ENCODE data around the gene CD81.

CD81 gene

DNA sequence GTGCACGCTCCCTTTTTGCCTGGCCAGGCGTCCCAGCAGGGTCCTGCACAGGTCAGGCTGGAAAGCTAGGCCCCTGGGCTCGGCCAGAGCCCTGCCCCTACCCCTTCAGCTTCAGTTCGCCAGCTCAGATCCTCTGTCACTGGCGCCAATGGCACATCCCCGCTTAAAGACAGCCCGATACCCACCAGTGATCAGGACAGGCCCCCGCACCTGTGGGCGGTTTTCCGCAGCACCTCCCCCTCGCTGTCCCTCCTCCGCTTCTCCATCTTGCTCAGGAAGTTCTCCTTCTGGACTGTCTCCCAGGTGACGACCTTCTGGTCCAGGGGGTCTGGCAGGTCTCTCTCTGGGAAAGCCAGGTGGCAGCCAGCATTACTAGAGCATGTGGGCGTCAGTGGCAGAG lies 29.3 kb downstream of the CD81 start:
- TF ChIP-seq, protein P1, sequence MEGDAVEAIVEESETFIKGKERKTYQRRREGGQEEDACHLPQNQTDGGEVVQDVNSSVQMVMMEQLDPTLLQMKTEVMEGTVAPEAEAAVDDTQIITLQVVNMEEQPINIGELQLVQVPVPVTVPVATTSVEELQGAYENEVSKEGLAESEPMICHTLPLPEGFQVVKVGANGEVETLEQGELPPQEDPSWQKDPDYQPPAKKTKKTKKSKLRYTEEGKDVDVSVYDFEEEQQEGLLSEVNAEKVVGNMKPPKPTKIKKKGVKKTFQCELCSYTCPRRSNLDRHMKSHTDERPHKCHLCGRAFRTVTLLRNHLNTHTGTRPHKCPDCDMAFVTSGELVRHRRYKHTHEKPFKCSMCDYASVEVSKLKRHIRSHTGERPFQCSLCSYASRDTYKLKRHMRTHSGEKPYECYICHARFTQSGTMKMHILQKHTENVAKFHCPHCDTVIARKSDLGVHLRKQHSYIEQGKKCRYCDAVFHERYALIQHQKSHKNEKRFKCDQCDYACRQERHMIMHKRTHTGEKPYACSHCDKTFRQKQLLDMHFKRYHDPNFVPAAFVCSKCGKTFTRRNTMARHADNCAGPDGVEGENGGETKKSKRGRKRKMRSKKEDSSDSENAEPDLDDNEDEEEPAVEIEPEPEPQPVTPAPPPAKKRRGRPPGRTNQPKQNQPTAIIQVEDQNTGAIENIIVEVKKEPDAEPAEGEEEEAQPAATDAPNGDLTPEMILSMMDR (IDR thresholded peaks at IDR 0.05; ENCODE audit: borderline replicate concordance, control extremely low read depth, extremely low read depth, insufficient read depth, missing control alignments): no peak
- DNase-seq (ENCODE audit: low spot score): no peak
- in situ Hi-C loops (cut with MboI; ENCODE audit: low sequenced_read_pairs, unreplicated experiment): no loop called here

DNA sequence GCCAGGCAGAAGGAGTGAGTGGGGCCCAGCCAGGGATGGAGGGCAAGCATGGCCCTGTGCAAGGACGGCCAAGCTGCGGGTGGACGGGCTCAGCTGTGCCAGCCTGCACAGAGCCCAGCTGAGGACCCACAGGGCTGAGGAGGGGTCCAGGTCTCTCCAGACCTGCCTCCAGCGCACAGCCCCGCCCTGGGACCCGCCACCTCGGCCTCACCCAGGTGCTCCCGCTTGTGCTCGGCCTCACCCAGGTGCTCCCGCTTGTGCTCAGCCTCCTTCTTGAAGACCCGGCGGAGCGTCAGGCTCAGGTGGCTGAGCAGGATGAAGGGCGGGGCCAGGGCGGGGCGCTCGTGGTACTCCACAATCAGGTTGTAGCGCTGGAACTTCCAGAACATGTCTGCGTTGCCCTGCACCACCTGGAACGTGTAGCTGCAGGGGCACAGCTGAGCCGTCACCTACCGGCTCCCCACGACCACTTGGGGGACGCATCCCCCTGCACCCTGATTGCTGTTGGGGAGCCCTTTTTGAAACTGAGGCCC lies 29.8 kb downstream of the CD81 start:
- in situ Hi-C loops (cut with MboI; ENCODE audit: low sequenced_read_pairs, unreplicated experiment): no loop called here

DNA sequence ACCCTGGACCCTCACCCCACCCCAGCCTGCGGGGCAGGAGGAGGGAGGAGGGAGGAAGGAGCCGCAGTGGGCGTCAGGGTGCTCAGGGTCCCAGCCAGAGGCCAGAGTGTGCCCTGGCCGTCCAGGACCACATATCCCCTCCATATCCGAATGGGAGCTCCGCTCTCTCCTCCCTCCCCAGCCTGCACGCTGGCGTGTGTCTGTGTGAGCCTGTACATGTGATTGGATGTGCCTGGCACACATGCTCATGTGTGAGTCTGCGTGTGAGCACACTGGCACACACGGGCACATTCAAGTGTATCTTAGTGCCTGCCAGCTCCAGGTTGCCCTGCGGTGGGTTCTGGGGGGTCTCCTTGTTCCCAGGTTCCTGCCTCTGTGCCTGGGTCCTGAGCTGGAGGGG lies 31.6 kb downstream of the CD81 start:
- in situ Hi-C loops (cut with MboI; ENCODE audit: low sequenced_read_pairs, unreplicated experiment): no loop called here
- TF ChIP-seq, protein P1 (IDR thresholded peaks at IDR 0.05; ENCODE audit: borderline replicate concordance, control extremely low read depth, extremely low read depth, insufficient read depth, missing control alignments): no peak
- DNase-seq (ENCODE audit: low spot score): no peak

More for the DNA sequence above, 29.8 kb downstream of the CD81 start:
- TF ChIP-seq, protein P1 (IDR thresholded peaks at IDR 0.05; ENCODE audit: borderline replicate concordance, control extremely low read depth, extremely low read depth, insufficient read depth, missing control alignments): no peak
- no peak for DNase-seq (ENCODE audit: low spot score)

DNA sequence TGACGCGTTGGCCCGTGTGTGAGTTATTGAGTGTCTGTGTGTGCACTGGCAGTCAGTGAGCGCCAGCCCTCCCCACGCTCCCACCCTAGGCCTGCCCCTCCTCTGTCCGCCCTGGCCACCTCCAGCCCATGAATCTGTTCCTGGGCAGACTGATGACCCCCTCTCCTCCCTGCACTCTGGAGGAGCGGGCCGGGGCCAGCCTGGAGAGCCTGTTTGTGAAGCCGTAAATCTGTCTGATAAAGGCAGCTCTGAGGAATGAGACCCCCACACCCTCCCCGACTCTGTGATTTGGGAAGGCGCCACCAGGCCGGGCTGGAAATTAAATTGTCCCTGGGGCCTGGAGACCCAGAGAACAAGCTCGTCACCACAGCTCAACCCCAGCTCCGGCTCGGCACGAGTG lies 32.0 kb downstream of the CD81 start:
- TF ChIP-seq, protein P1 (IDR thresholded peaks at IDR 0.05; ENCODE audit: borderline replicate concordance, control extremely low read depth, extremely low read depth, insufficient read depth, missing control alignments): no peak
- no peak for DNase-seq (ENCODE audit: low spot score)
- in situ Hi-C loops (cut with MboI; ENCODE audit: low sequenced_read_pairs, unreplicated experiment): no loop called here

DNA sequence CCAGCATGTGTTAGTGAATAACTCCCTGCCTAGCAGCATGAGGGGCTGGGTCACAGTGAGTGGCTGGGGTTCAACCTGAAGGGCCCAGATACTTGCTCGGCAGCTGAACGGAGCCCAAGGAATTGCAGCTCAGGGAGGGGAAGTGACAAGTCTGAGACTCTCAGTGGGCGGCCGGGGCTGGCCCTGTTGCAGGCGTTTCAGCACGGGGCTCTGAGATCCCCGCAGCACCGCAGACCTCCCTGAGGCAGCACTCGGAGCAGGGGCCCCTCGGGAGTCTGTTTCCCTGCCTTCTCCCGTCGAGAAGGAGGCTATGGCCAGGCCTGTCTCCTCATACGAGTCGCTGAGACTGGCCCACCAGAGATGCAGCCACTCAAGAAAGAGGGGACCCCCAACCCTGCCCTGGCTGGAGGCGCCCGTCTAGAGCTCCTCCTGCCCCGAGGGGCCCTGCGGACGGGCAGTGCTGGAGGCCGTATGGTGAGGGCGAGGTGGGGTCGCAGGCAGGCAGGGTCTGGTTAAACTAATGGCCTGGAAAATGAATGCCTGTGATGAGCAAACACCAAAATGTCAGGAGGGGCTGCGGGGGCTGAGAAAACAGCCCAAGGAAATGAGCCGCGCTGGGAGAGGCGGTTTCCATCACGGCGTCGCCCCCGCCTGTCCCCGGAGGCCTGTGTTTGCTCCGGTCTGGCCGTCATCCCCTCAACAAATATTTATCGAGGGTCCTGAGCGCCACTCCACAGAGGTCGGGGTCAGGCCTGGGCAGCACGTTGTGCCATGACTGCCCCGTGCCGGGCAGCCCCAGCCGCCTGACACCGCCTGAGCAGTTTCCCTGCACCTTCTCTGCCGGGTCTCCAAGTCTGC lies 32.7 kb downstream of the CD81 start:
- TF ChIP-seq, protein P1 (IDR thresholded peaks at IDR 0.05; ENCODE audit: borderline replicate concordance, control extremely low read depth, extremely low read depth, insufficient read depth, missing control alignments): no peak
- in situ Hi-C loops (cut with MboI; ENCODE audit: low sequenced_read_pairs, unreplicated experiment): loop anchor here (10.0 kb wide), 1 partner anchor 95 kb away; no protein-coding TSS in a partner anchor
- DNase-seq (ENCODE audit: low spot score): no peak

DNA sequence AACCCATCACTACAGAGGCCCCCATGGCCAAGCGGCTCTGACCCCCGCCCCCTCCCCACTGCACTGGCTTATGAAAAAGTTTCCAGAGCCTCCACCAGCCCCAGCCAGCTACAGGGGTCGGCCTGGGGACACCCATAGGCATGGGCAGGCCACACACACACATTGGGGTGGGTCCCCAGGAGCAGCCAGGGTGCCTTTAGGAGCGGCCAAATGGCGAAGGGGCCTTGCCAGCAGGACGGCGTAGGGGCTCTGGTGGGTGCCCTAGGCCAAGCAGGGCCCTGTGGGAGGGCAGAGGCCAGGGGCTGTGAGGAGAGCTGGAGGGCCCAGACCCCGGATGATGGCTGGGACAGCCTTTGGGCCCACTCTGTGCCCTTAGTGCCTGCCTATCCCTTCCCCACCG lies 33.5 kb downstream of the CD81 start:
- no peak for DNase-seq (ENCODE audit: low spot score)
- in situ Hi-C loops (cut with MboI; ENCODE audit: low sequenced_read_pairs, unreplicated experiment): loop anchor here (10.0 kb wide), 1 partner anchor 96 kb away; no protein-coding TSS in a partner anchor
- TF ChIP-seq, protein P1 (IDR thresholded peaks at IDR 0.05; ENCODE audit: borderline replicate concordance, control extremely low read depth, extremely low read depth, insufficient read depth, missing control alignments): no peak

Measured in GM13976 (cell line).